ENCODE results near the gene CCDC197.

DNA sequence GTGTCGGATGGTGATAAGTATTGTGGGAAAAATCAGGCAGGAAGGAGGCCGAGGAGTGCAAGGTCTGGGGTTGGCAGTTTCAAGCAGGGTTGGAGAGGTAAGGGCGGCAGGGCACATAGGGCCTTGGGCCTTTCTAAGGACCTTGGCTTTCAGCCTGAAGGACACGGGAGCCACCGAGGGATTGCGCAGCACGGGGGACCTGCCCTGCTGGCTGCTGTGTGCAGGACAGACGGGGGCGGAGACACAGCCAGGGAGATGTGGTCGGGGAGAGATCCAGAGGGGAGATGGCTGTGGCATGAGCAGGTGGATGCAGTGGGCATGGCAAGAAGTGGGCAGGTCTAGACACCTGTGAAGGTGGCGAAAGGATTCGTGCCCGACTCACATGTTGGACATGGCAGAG, 43.7 kb downstream of the CCDC197 start:
- TF ChIP-seq, protein P1, sequence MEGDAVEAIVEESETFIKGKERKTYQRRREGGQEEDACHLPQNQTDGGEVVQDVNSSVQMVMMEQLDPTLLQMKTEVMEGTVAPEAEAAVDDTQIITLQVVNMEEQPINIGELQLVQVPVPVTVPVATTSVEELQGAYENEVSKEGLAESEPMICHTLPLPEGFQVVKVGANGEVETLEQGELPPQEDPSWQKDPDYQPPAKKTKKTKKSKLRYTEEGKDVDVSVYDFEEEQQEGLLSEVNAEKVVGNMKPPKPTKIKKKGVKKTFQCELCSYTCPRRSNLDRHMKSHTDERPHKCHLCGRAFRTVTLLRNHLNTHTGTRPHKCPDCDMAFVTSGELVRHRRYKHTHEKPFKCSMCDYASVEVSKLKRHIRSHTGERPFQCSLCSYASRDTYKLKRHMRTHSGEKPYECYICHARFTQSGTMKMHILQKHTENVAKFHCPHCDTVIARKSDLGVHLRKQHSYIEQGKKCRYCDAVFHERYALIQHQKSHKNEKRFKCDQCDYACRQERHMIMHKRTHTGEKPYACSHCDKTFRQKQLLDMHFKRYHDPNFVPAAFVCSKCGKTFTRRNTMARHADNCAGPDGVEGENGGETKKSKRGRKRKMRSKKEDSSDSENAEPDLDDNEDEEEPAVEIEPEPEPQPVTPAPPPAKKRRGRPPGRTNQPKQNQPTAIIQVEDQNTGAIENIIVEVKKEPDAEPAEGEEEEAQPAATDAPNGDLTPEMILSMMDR (IDR thresholded peaks at IDR 0.05), result no peak
- TF ChIP-seq EP300 (IDR thresholded peaks at IDR 0.05), result no peak

Data from ovary (tissue), 3 donors.